ENCODE data around the gene GMCL2. TPM values are rescaled to one million over a fixed set of nuclear protein-coding genes. Genes with fewer than 3 reads are reported as not detected.

The GMCL2 gene
- total RNA-seq, 1 experiment from 2014 or later = not detected

DNA sequence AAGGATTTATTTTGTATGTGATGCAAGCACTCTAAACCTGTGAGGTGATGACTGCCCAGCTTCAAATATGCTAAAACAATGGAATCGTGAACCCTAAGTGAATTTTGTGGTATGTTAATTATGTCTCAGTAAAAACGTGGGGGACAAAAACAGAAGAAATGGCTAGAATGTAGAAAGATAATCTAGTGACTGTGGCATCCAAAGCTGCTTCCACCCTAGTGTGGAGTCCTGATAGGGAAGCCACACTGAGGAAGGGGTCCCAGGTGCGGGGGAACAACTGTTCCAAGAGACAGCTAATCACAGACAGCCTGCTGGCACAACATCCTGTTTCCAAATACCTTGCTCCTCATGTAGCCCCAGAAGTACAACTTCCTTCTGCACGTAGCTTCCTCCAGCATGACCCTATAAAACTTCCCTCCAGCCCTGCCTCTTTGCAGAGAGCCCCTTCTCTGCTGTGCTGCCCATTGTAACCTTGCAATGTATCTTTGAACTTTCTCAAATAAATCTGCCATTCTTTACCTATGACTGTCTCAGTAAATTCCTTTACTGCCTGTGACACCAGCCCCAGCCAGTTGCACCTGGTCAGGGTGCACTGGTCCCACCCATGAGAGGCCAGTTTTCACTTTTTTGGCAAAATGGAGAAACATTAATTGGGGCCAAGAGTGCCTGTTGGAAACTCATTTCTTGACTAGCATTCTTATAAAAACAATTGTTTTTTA, 4.9 kb downstream of the GMCL2 start:
- no peaks in the 10 kb centered on the region for H3K4me1 ChIP-seq (ENCODE audit: control insufficient read depth in 1 of 2, insufficient read depth in 2 of 2, low read length in 2 of 2)
- no peak for ATAC-seq
- no peak overlapping the region for H3K9ac ChIP-seq (ENCODE audit: low read length)
- ChIA-PET RAD21 (ENCODE audit: low non-redundant PET in 1 of 2, low total read pairs in 2 of 2, uncharacterized antibody in 2 of 2, unreplicated experiment in 2 of 2) (no interaction called here), CTCF (no interaction called here), POLR2A (no interaction called here)
- no peaks in the 10 kb centered on the region for H3K36me3 ChIP-seq (ENCODE audit: control insufficient read depth in 1 of 2, insufficient read depth in 2 of 2, low read length in 2 of 2)
- no peak overlapping the region for H2AFZ ChIP-seq (ENCODE audit: low read depth, low read length, poor library complexity, severe bottlenecking)
- no peaks in the 10 kb centered on the region for H4K20me1 ChIP-seq (ENCODE audit: insufficient read depth)
- no peak for DNase-seq (ENCODE audit: low read depth, low spot score)
- H3K9me3 ChIP-seq (ENCODE audit: control insufficient read depth in 1 of 2, insufficient read depth in 1 of 2, low read depth in 1 of 2, low read length in 2 of 2) = no peaks in the 10 kb centered on the region
- no TSS peak for BruUV-seq (replicated peaks)
- no peaks in the 10 kb centered on the region for H3K79me2 ChIP-seq (ENCODE audit: insufficient read depth, low read length)
- no peak overlapping the region for H3K27ac ChIP-seq (ENCODE audit: low read depth, low read length)
- intact Hi-C loops (cut with micrococcal nuclease) = no loop called here
- no peak overlapping the region for H3K4me2 ChIP-seq (ENCODE audit: low read length)
- H3K4me3 ChIP-seq (replicated peaks in 1 of 2; ENCODE audit: low read depth in 1 of 2, low read length in 2 of 2) = no peak overlapping the region
- no peak for TF ChIP-seq SIN3A (IDR thresholded peaks at IDR 0.05; ENCODE audit: low read depth)
- TF ChIP-seq, protein P1, sequence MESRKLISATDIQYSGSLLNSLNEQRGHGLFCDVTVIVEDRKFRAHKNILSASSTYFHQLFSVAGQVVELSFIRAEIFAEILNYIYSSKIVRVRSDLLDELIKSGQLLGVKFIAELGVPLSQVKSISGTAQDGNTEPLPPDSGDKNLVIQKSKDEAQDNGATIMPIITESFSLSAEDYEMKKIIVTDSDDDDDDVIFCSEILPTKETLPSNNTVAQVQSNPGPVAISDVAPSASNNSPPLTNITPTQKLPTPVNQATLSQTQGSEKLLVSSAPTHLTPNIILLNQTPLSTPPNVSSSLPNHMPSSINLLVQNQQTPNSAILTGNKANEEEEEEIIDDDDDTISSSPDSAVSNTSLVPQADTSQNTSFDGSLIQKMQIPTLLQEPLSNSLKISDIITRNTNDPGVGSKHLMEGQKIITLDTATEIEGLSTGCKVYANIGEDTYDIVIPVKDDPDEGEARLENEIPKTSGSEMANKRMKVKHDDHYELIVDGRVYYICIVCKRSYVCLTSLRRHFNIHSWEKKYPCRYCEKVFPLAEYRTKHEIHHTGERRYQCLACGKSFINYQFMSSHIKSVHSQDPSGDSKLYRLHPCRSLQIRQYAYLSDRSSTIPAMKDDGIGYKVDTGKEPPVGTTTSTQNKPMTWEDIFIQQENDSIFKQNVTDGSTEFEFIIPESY (IDR thresholded peaks at IDR 0.05; ENCODE audit: extremely low read depth, insufficient replicate concordance, low read length) = no peak
- no peak for TF ChIP-seq CBX3 (IDR thresholded peaks at IDR 0.05; ENCODE audit: low read depth)
- no peak for TF ChIP-seq YY1 (IDR thresholded peaks at IDR 0.05; ENCODE audit: extremely low read depth, insufficient replicate concordance, low read depth, low read length)
- no peak for TF ChIP-seq FOSL1 (IDR thresholded peaks at IDR 0.05; ENCODE audit: low read depth)
- TF ChIP-seq ELF1 (IDR thresholded peaks at IDR 0.05; ENCODE audit: borderline replicate concordance, low read depth) = no peak
- TF ChIP-seq, protein P2, sequence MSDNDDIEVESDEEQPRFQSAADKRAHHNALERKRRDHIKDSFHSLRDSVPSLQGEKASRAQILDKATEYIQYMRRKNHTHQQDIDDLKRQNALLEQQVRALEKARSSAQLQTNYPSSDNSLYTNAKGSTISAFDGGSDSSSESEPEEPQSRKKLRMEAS (IDR thresholded peaks at IDR 0.05) = no peak
- TF ChIP-seq SRF (IDR thresholded peaks at IDR 0.05; ENCODE audit: low read depth) = no peak
- no peak for TF ChIP-seq POLR2A (IDR thresholded peaks at IDR 0.05; ENCODE audit: borderline replicate concordance, extremely low read depth, insufficient read depth, insufficient read length)
- no peak for TF ChIP-seq ZNF274 (IDR thresholded peaks at IDR 0.05; ENCODE audit: low read depth, low read length)
- TF ChIP-seq CEBPB (IDR thresholded peaks at IDR 0.05; ENCODE audit: low read depth) = no peak
- no peak for TF ChIP-seq TCF7L2 (IDR thresholded peaks at IDR 0.05; ENCODE audit: borderline replicate concordance, extremely low read depth, insufficient read depth, insufficient read length)
- no peak for TF ChIP-seq EZH2 (IDR thresholded peaks at IDR 0.05)
- no peak for TF ChIP-seq JUND (IDR thresholded peaks at IDR 0.05)
- TF ChIP-seq EGR1 (IDR thresholded peaks at IDR 0.05; ENCODE audit: low read depth) = no peak
- no peak for TF ChIP-seq POLR2AphosphoS5 (IDR thresholded peaks at IDR 0.05; ENCODE audit: low read depth, low read length)
- no peak for TF ChIP-seq RAD21 (IDR thresholded peaks at IDR 0.05; ENCODE audit: low read depth)
- no peaks in the 10 kb centered on the region for H3K27me3 ChIP-seq (ENCODE audit: insufficient read depth, low read length)
- H3K9me2 ChIP-seq (ENCODE audit: insufficient read depth) = no peaks in the 10 kb centered on the region
